H9 (cell line): ENCODE results near the gene NOCT. TPM values are rescaled to one million over a fixed set of nuclear protein-coding genes. Genes with fewer than 3 reads are reported as not detected.

Source experiments
- DNase-seq: peaks from one replicate; pipeline ENCODE4 v3.0.0-alpha.2; 2017
- H2AFZ ChIP-seq: one replicate; pipeline ENCODE4 v1.6.1; 2013; ENCODE audit warnings: mild to moderate bottlenecking, low read length, control low read depth, moderate library complexity
- H2AK5ac ChIP-seq: 2 replicates; pipeline ENCODE4 v1.6.1; 2013; ENCODE audit warnings: low read length, control low read depth, mixed read lengths; ENCODE audit not compliant: insufficient read length
- H2BK120ac ChIP-seq: one replicate; pipeline ENCODE4 v1.6.1; 2013; ENCODE audit warnings: low read depth, mild to moderate bottlenecking, low read length, control low read depth, inconsistent platforms; ENCODE audit not compliant: poor library complexity, severe bottlenecking
- H2BK12ac ChIP-seq: 2 replicates; pipeline ENCODE4 v1.6.1; 2013; ENCODE audit warnings: low read length, control low read depth, mixed read lengths, low read depth; ENCODE audit not compliant: insufficient read length
- H2BK15ac ChIP-seq: 2 replicates; pipeline ENCODE4 v1.6.1; 2013; ENCODE audit warnings: low read depth, low read length, control low read depth
- H2BK20ac ChIP-seq: one replicate; pipeline ENCODE4 v1.6.1; 2013; ENCODE audit warnings: low read depth, mild to moderate bottlenecking, low read length, control low read depth, inconsistent platforms; ENCODE audit not compliant: poor library complexity, severe bottlenecking
- H2BK5ac ChIP-seq: 2 replicates; pipeline ENCODE4 v1.6.1; 2013; ENCODE audit warnings: low read length, control low read depth, mixed read lengths; ENCODE audit not compliant: insufficient read length
- H3K14ac ChIP-seq: 2 replicates; pipeline ENCODE4 v1.6.1; 2013; ENCODE audit warnings: low read length, control low read depth; ENCODE audit not compliant: insufficient read depth
- H3K18ac ChIP-seq: 2 replicates; pipeline ENCODE4 v1.6.1; 2013; ENCODE audit warnings: low read depth, mild to moderate bottlenecking, mixed read lengths, low read length, control low read depth; ENCODE audit not compliant: insufficient read length
- H3K23ac ChIP-seq: 2 replicates; pipeline ENCODE4 v1.6.1; 2013; ENCODE audit warnings: low read length, control low read depth, mixed read lengths, low read depth; ENCODE audit not compliant: insufficient read length
- H3K23me2 ChIP-seq: 2 replicates; pipeline ENCODE4 v1.6.1; 2013; ENCODE audit warnings: low read depth, mild to moderate bottlenecking, mixed read lengths, low read length, control low read depth; ENCODE audit not compliant: insufficient read length, poor library complexity, severe bottlenecking
- H3K27ac ChIP-seq: 2 replicates; pipeline ENCODE4 v1.5.1; 2013; ENCODE audit warnings: low read length, control low read depth, mixed read lengths, low read depth; ENCODE audit not compliant: insufficient read length
- H3K27me3 ChIP-seq: 2 replicates; pipeline ENCODE4 v1.6.1; 2013; ENCODE audit warnings: low read length, control low read depth, inconsistent platforms; ENCODE audit not compliant: insufficient read depth
- H3K4ac ChIP-seq: 2 replicates; pipeline ENCODE4 v1.6.1; 2013; ENCODE audit warnings: low read depth, mild to moderate bottlenecking, control low read depth, inconsistent platforms, low read length, moderate library complexity
- H3K4me1 ChIP-seq: 2 replicates; pipeline ENCODE4 v1.6.1; 2013; ENCODE audit warnings: low read length, control low read depth, inconsistent platforms; ENCODE audit not compliant: insufficient read depth
- H3K4me2 ChIP-seq: 2 replicates; pipeline ENCODE4 v1.6.1; 2013; ENCODE audit warnings: low read length, control low read depth, mixed read lengths; ENCODE audit not compliant: insufficient read length, insufficient read depth
- H3K56ac ChIP-seq: 2 replicates; pipeline ENCODE4 v1.6.1; 2013; ENCODE audit warnings: low read depth, mild to moderate bottlenecking, mixed read lengths, low read length, control low read depth; ENCODE audit not compliant: insufficient read length
- H3K79me1 ChIP-seq: 2 replicates; pipeline ENCODE4 v1.6.1; 2013; ENCODE audit warnings: low read depth, mild to moderate bottlenecking, moderate library complexity, low read length, control low read depth, inconsistent platforms; ENCODE audit not compliant: insufficient read depth, poor library complexity, severe bottlenecking
- H3K79me2 ChIP-seq: 2 replicates; pipeline ENCODE4 v1.6.1; 2013; ENCODE audit warnings: low read length, control low read depth, inconsistent platforms; ENCODE audit not compliant: insufficient read depth
- H3K9ac ChIP-seq: 2 replicates; pipeline ENCODE4 v1.6.1; 2013; ENCODE audit warnings: low read length, control low read depth, mixed read lengths; ENCODE audit not compliant: insufficient read length; ENCODE audit errors: extremely low read depth
- H3K9me3 ChIP-seq: one replicate; pipeline ENCODE4 v1.6.1; 2013; ENCODE audit warnings: low read depth, low read length, inconsistent platforms; ENCODE audit not compliant: control insufficient read depth
- H3T11ph ChIP-seq: one replicate; pipeline ENCODE4 v1.6.1; 2013; ENCODE audit warnings: mild to moderate bottlenecking, low read length, control low read depth, inconsistent platforms
- H4K20me1 ChIP-seq: one replicate; pipeline ENCODE4 v1.6.1; 2013; ENCODE audit not compliant: control insufficient read depth, insufficient read length, insufficient read depth
- H4K5ac ChIP-seq: 2 replicates; pipeline ENCODE4 v1.6.1; 2013; ENCODE audit warnings: low read depth, mild to moderate bottlenecking, mixed read lengths, low read length, control low read depth; ENCODE audit not compliant: insufficient read length
- H4K8ac ChIP-seq: replicated peaks from 2 replicates; pipeline ENCODE4 v1.6.1; 2013; ENCODE audit warnings: low read length, control low read depth, mixed read lengths, low read depth; ENCODE audit not compliant: insufficient read length
- H4K91ac ChIP-seq: 2 replicates; pipeline ENCODE4 v1.6.1; 2013; ENCODE audit warnings: low read depth, mild to moderate bottlenecking, moderate library complexity, mixed read lengths, low read length, control low read depth; ENCODE audit not compliant: insufficient read length
- H3K27ac Mint-ChIP-seq, 3 experiments: 2 replicates in 2 of 3; 3 replicates in 1 of 3; pipeline ENCODE4 v1.8.0; 2020 to 2021; ENCODE audit warnings: mixed read lengths in 3 of 3, mild to moderate bottlenecking in 1 of 3, moderate library complexity in 1 of 3
- H3K27me3 Mint-ChIP-seq: 2 replicates; pipeline ENCODE4 v1.8.0; 2021; ENCODE audit warnings: low read depth, mild to moderate bottlenecking, moderate library complexity, mixed read lengths
- H3K36me3 Mint-ChIP-seq, 3 experiments: 2 replicates in 2 of 3; 3 replicates in 1 of 3; pipeline ENCODE4 v1.8.0; 2020 to 2021; ENCODE audit warnings: low read depth in 3 of 3, mixed read lengths in 3 of 3; ENCODE audit not compliant: insufficient read depth in 1 of 3
- H3K4me1 Mint-ChIP-seq, 2 experiments: 2 replicates each; pipeline ENCODE4 v1.8.0; 2020; ENCODE audit warnings: mixed read lengths in 2 of 2
- H3K4me3 Mint-ChIP-seq, 2 experiments: 2 replicates in 1 of 2; 3 replicates in 1 of 2; pipeline ENCODE4 v1.8.0; 2020 to 2021; ENCODE audit warnings: mild to moderate bottlenecking in 2 of 2, mixed read lengths in 2 of 2, moderate library complexity in 1 of 2
- H3K9me3 Mint-ChIP-seq, 2 experiments: 2 replicates in 1 of 2; 3 replicates in 1 of 2; pipeline ENCODE4 v1.8.0; 2020; ENCODE audit warnings: mild to moderate bottlenecking in 2 of 2, mixed read lengths in 2 of 2, moderate library complexity in 1 of 2
- WGBS: extraction: QIAGEN DNeasy Blood & Tissue Kit; methylation state at CpG from one replicate; pipeline ENCODE4 v1.1.7; 2013; ENCODE audit warnings: missing lambda C conversion rate, low lambda C conversion rate, mixed read lengths; ENCODE audit not compliant: insufficient read length; ENCODE audit errors: extremely low coverage; 5-methylcytosine and 5-hydroxymethylcytosine counted together
- total RNA-seq: library from RNA; stranded (reverse); gene quantifications from 2 replicates; pipeline ENCODE4 v1.2.1, GENCODE V29; 2021
- TF ChIP-seq, protein P1 (sequence below): fragments of 200-600 bp; sonication (generic); conservative IDR thresholded peaks from 3 replicates; pipeline ENCODE4 v1.8.0; 2021; ENCODE audit warnings: antibody characterized with exemption, mild to moderate bottlenecking

The NOCT gene
- total RNA-seq, 1 experiment from 2014 or later = 37.3 TPM

DNA sequence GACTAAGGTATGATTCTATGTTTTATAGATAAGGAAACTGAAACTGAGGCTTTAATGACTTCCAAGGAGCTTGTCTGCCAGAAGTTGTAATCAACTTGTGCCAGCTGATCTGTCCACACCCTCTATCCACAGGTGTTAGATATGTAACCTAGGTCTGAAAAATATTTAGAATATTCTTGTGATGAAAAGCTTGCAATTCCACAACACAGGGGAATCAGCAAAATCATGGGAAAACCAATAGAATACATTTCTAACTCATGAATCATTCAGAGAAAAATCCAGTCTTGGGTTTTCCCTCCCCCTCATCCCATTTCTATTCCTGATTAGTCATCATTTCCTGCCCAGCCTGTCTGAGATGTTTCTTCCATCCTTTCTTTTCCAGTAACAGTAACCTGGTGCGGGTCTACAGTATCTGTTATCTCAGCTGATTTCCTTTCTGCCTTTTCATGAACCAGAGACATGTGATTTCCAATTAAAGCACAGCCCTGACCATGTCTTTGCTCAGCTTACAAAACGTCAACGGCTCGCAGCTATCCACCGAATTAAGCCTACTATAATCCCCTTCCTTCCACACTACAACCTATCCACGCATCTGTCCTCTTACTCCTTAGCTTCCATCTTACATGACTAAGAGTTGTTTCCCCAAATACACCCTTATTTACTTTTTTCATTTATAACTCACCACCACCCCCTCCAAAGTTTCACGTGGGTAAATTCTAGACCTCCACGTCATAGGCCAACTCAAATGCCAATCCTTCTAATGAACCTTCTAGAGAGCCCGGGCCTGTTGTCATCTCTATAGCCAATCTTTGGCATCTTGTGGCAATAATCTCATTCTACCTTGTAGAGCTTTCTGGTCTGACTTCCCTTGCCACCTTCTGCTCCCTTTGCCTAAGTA lies 961 bp upstream of the NOCT start:
- Histone ChIP-seq H3K4ac (no peak overlapping the region), H3K18ac (no peak overlapping the region), H2AFZ (no peak overlapping the region), H3K56ac (no peak overlapping the region), H3K9me3 (no peaks in the 10 kb centered on the region), H3K4me1 (peaks cover 11% of the 10 kb centered on the region), H2BK120ac (no peak overlapping the region), H2BK12ac (no peak overlapping the region), H3K27ac (peak overlapping the region; percentile 47), H3K79me1 (no peaks in the 10 kb centered on the region), H3K14ac (0 out of 2 replicates have a peak overlapping the region, but pooled peaks have one; percentile 26), H3K23ac (no peak overlapping the region), H3K4me2 (peak overlapping the region; percentile 47), H2BK15ac (no peak overlapping the region), H4K91ac (no peak overlapping the region), H2AK5ac (no peak overlapping the region), H4K8ac (no peak overlapping the region), H2BK20ac (no peak overlapping the region), H3T11ph (no peak overlapping the region), H3K27me3 (no peaks in the 10 kb centered on the region), H4K20me1 (no peaks in the 10 kb centered on the region), H4K5ac (no peak overlapping the region), H2BK5ac (no peak overlapping the region), H3K23me2 (peaks cover 4% of the 10 kb centered on the region), H3K9ac (no peak overlapping the region), H3K79me2 (peaks cover 20% of the 10 kb centered on the region; the same call in 1 of the 2 replicates)
- no peaks in the 10 kb centered on the region; a peak in 1 of 5 replicates for H3K9me3 Mint-ChIP-seq
- no CpG with 5 or more reads among the region's 9 CpGs for WGBS
- TF ChIP-seq, protein P1, sequence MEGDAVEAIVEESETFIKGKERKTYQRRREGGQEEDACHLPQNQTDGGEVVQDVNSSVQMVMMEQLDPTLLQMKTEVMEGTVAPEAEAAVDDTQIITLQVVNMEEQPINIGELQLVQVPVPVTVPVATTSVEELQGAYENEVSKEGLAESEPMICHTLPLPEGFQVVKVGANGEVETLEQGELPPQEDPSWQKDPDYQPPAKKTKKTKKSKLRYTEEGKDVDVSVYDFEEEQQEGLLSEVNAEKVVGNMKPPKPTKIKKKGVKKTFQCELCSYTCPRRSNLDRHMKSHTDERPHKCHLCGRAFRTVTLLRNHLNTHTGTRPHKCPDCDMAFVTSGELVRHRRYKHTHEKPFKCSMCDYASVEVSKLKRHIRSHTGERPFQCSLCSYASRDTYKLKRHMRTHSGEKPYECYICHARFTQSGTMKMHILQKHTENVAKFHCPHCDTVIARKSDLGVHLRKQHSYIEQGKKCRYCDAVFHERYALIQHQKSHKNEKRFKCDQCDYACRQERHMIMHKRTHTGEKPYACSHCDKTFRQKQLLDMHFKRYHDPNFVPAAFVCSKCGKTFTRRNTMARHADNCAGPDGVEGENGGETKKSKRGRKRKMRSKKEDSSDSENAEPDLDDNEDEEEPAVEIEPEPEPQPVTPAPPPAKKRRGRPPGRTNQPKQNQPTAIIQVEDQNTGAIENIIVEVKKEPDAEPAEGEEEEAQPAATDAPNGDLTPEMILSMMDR = no peak
- DNase-seq = no peak
- H3K36me3 Mint-ChIP-seq = peaks cover 0 to 11% (median 5%) of the 10 kb centered on the region in 3 experiments; a peak in 3 of 7 replicates
- peak overlapping the region; percentile 7 to 100 (median 99); a peak in 5 of 7 replicates for H3K27ac Mint-ChIP-seq
- peaks cover 42 to 45% of the 10 kb centered on the region in 2 experiments for H3K4me1 Mint-ChIP-seq
- no peaks in the 10 kb centered on the region; the same call in 1 of the 2 replicates for H3K27me3 Mint-ChIP-seq
- peak overlapping the region; percentile 85 to 92 for H3K4me3 Mint-ChIP-seq
